ENCODE measurements around the gene TEKT2.

- no peak for TF ChIP-seq GATA2 (IDR thresholded peaks at IDR 0.05; ENCODE audit: low read depth, low read length)
- no peak for TF ChIP-seq GATA3 (IDR thresholded peaks at IDR 0.05; ENCODE audit: low read depth, low read length)
Measured at GRCh38 chr1:36080236-36080635, 3.7 kb upstream of the TEKT2 start.

All from SH-SY5Y (cell line).